HG03520 (cell line): ENCODE data around the gene SERPINB6.
"Not testable (repeated sequence)": the region's sequence is repeated elsewhere in the genome, so short reads cannot be mapped to it uniquely, and the experiment has no call there.

ENCODE experiments used
- ATAC-seq: cut with Tn5 transposase; IDR thresholded peaks from one replicate; pipeline ENCODE4 v1.9.1; 2021; ENCODE audit warnings: mild to moderate bottlenecking, moderate library complexity; ENCODE audit not compliant: unreplicated experiment

The SERPINB6 gene

GRCh38 chr6:2971420-2972218 lies at the start of gene SERPINB6:
Gene SERPINB6, minus strand, starts transcription at chr6:2971567. Its CDS starts 12,235 bp downstream, at chr6:2959332.
- no peak for ATAC-seq

- no peak for ATAC-seq
Observed at GRCh38 chr6:3019749-3020320, 48.5 kb upstream of the SERPINB6 start.

GRCh38 chr6:3019065-3019464 lies 47.7 kb upstream of the SERPINB6 start:
- no peak for ATAC-seq

- no peak for ATAC-seq
Observed at GRCh38 chr6:3017304-3017703, 45.9 kb upstream of the SERPINB6 start.

GRCh38 chr6:3016473-3017280 lies 45.3 kb upstream of the SERPINB6 start:
- no peak for ATAC-seq

- ATAC-seq, result no peak
Observed at GRCh38 chr6:3015144-3015543, 43.8 kb upstream of the SERPINB6 start.

GRCh38 chr6:3014675-3015066 lies 43.3 kb upstream of the SERPINB6 start:
- ATAC-seq, result no peak

- no peak for ATAC-seq
Observed at GRCh38 chr6:3013901-3014674, 42.7 kb upstream of the SERPINB6 start.

GRCh38 chr6:3013486-3013885 lies 42.1 kb upstream of the SERPINB6 start:
- no peak for ATAC-seq

GRCh38 chr6:3011592-3011991 lies 40.2 kb upstream of the SERPINB6 start:
- no peak for ATAC-seq

GRCh38 chr6:3011158-3011557 lies 39.8 kb upstream of the SERPINB6 start:
- no peak for ATAC-seq

- ATAC-seq, result no peak
Observed at GRCh38 chr6:3009930-3010329, 38.6 kb upstream of the SERPINB6 start.

- ATAC-seq, result not testable (repeated sequence)
Observed at GRCh38 chr6:3008712-3009265, 37.4 kb upstream of the SERPINB6 start.

GRCh38 chr6:3007571-3007970 lies 36.2 kb upstream of the SERPINB6 start:
- no peak for ATAC-seq

- no peak for ATAC-seq
Observed at GRCh38 chr6:3006476-3006875, 35.1 kb upstream of the SERPINB6 start.

GRCh38 chr6:3005874-3006273 lies 34.5 kb upstream of the SERPINB6 start:
- ATAC-seq, result no peak

GRCh38 chr6:3005077-3005476 lies 33.7 kb upstream of the SERPINB6 start:
- ATAC-seq, result no peak

- ATAC-seq, result not testable (repeated sequence)
Observed at GRCh38 chr6:3003226-3003625, 31.9 kb upstream of the SERPINB6 start.

- ATAC-seq, result no peak
Observed at GRCh38 chr6:3001773-3002293, 30.5 kb upstream of the SERPINB6 start.

- no peak for ATAC-seq
Observed at GRCh38 chr6:3001146-3001772, 29.9 kb upstream of the SERPINB6 start.
